Melanocyte of skin (primary cell): ENCODE measurements around the gene UPK2. TPM values are rescaled to one million over a fixed set of nuclear protein-coding genes. Genes with fewer than 3 reads are reported as not detected.

Source experiments
- small RNA-seq, 2 donors: library from RNA; depleted of rRNA; stranded (forward); fragments of <200 nt; gene quantifications; one replicate each; pipeline ENCODE3, GENCODE V24; 2012
- total RNA-seq, 2 donors: library from RNA; depleted of rRNA; stranded (reverse); fragments of >200 nt; gene quantifications; 2 replicates each; pipeline ENCODE4 v1.2.3, GENCODE V29; 2012

UPK2 gene
- total RNA-seq, result not detected

DNA sequence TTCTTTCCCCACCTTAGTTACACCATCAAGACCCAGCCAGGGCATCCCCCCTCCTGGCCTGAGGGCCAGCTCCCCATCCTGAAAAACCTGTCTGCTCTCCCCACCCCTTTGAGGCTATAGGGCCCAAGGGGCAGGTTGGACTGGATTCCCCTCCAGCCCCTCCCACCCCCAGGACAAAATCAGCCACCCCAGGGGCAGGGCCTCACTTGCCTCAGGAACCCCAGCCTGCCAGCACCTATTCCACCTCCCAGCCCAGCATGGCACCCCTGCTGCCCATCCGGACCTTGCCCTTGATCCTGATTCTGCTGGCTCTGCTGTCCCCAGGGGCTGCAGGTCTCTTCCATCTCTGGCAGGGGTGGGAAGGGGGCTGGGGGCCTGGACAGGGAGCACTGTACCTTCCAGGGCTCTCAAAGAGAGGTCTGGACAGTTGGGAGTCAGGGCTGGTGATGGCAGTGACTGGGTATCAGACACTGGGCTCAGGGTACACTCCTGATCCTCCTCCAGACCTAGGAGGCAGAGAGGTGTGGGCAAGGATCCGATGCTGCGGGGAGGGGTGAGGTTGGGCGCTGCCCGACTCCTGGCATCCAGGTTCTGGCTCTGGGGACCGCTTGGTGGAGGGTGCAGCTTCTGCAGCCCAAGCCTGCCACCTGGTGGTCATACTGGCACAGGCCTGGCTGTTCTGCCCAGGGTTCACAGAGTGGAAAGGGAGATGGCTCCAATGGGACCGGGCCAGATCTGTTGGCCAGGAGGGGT, at the start of gene UPK2:
Gene UPK2, plus strand, starts transcription at position 205 of the 753 bp plus-strand sequence. Its CDS starts 53 bp downstream, at position 258.

DNA sequence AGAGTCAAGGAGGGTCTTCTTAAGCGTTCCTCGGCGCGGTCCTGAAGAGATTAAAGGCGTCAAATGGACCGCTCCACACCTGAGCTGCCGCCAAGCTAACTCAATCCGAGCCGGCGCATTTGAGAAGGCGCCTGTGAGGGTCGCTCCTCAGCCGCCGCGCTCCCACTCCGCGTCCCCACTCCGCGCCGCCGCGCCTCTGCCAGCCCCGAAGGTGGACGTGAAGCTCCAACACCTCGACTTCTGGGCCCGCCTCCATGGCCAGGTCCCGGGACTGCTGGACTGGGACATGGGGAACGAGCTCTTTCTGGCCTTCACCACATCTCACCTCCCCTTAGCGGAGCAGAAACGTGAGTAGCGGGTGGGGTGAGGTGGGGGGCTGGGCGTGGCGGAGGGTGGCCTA, 15.5 kb downstream of the UPK2 start, which contains the start of gene FOXR1:
Gene FOXR1, plus strand, starts transcription at position 116 of the 400 bp plus-strand sequence. Its CDS starts 171 bp downstream, at position 287.

GRCh38 chr11:118997627-118998387, 41.7 kb downstream of the UPK2 start, which contains the start of gene CENATAC:
Gene CENATAC, plus strand, starts transcription at chr11:118998138. Its CDS starts 60 bp downstream, at chr11:118998198.

Small RNA genes within 50 kb of the gene (small RNA-seq; reads per million reads assigned to genes)
- 0 reads per million in 2 donors for gene AP003392.2
- 0 reads per million in 2 donors for gene MIR4492
- gene RF00017, result 0 reads per million in 2 donors
- gene RF00019, result 0 reads per million in 2 donors
- 0 reads per million in 2 donors for gene RN7SL688P

Other genes with a start within 250 kb of the UPK2 start
- 10 to 100 TPM; 73.3 to 74.7 TPM for gene DDX6, start 165.1 kb upstream of the UPK2 start, total RNA-seq
- gene CXCR5, start 72.4 kb upstream of the UPK2 start, total RNA-seq, result not detected
- gene BCL9L, start 30.4 kb upstream of the UPK2 start, total RNA-seq, result 10 to 100 TPM in 1 of 2 donors, 1 to 10 TPM in 1; 6.9 to 10.7 TPM
- gene FOXR1, start 15.5 kb downstream of the UPK2 start, total RNA-seq, result not detected
- gene CENATAC, start 41.8 kb downstream of the UPK2 start, total RNA-seq, result 10 to 100 TPM; 18.6 to 28.2 TPM
- gene RPS25, start 62.0 kb downstream of the UPK2 start, total RNA-seq, result 100 to 1,000 TPM; 853 to 862 TPM
- gene TRAPPC4, start 62.5 kb downstream of the UPK2 start, total RNA-seq, result 100 to 1,000 TPM in 1 of 2 donors, 10 to 100 TPM in 1; 56.8 to 101 TPM
- gene SLC37A4, start 74.6 kb downstream of the UPK2 start, total RNA-seq, result 10 to 100 TPM; 24.1 to 35.0 TPM
- gene HYOU1, start 100.9 kb downstream of the UPK2 start, total RNA-seq, result 100 to 1,000 TPM in 1 of 2 donors, 10 to 100 TPM in 1; 95.0 to 180 TPM
- 10 to 100 TPM; 39.6 to 47.8 TPM for gene VPS11, start 111.5 kb downstream of the UPK2 start, total RNA-seq
- 10 to 100 TPM; 15.8 to 18.3 TPM for gene HMBS, start 128.6 kb downstream of the UPK2 start, total RNA-seq
- 10 to 100 TPM; 30.6 to 35.3 TPM for gene DPAGT1, start 145.6 kb downstream of the UPK2 start, total RNA-seq
- gene C2CD2L, start 151.0 kb downstream of the UPK2 start, total RNA-seq, result 1 to 10 TPM; 7.2 to 8.0 TPM
- 10 to 100 TPM; 16.0 to 20.0 TPM for gene HINFP, start 165.3 kb downstream of the UPK2 start, total RNA-seq
- gene ABCG4, start 192.8 kb downstream of the UPK2 start, total RNA-seq, result under 1 TPM; 0.33 to 0.34 TPM
- 10 to 100 TPM; 17.0 to 22.4 TPM for gene NLRX1, start 212.4 kb downstream of the UPK2 start, total RNA-seq
- under 1 TPM in 1 of 2 donors, not detected in 1; 0.69 TPM for gene NHERF4, start 229.2 kb downstream of the UPK2 start, total RNA-seq